Body of pancreas (tissue), 4 donors: Measurements from ENCODE around the gene SBF2.

ENCODE experiments used
- CTCF ChIP-seq, 7 experiments: fragments of 450-650 bp in 4 of 7; fragments of 200-600 bp in 3 of 7; sonication (generic) in 3 of 7; IDR thresholded peaks; one replicate each; pipeline ENCODE4 v1.5.1; 2016 to 2019; ENCODE audit warnings: antibody characterized with exemption in 7 of 7
- POLR2A ChIP-seq, 3 donors: fragments of 450-650 bp; IDR thresholded peaks; one replicate each; pipeline ENCODE4 v1.6.1; 2016; ENCODE audit warnings: antibody characterized with exemption in 3 of 3, mild to moderate bottlenecking in 2 of 3

GRCh38 chr11:10049756-10050155, 244.3 kb downstream of the SBF2 start:
- no peak for TF ChIP-seq POLR2A (IDR thresholded peaks at IDR 0.05)
- TF ChIP-seq CTCF (IDR thresholded peaks at IDR 0.05): no peak
